Brain microvascular endothelial cell (primary cell): ENCODE results near the gene HECTD4.

Experiments used
- DNase-seq: peaks from one replicate; pipeline ENCODE4 v3.0.0-alpha.2; 2020
- H3K27ac ChIP-seq: fragments of 250-450 bp; sonication (Bioruptor Pico); 2 replicates; pipeline ENCODE4 v1.5.1; 2020; ENCODE audit warnings: mild to moderate bottlenecking, moderate library complexity
- H3K27me3 ChIP-seq: fragments of 250-450 bp; sonication (Bioruptor Pico); replicated peaks from 2 replicates; pipeline ENCODE4 v1.5.1; 2020; ENCODE audit warnings: mild to moderate bottlenecking
- H3K36me3 ChIP-seq: fragments of 250-450 bp; sonication (Bioruptor Pico); replicated peaks from 2 replicates; pipeline ENCODE4 v1.5.1; 2020; ENCODE audit warnings: mild to moderate bottlenecking
- H3K4me3 ChIP-seq: 2 replicates; pipeline ENCODE4 v1.5.1; 2011; ENCODE audit warnings: low read depth, mild to moderate bottlenecking, control low read depth, low read length, moderate library complexity
- in situ Hi-C: cut with HindIII; loops from 2 replicates; pipeline ENCODE4 v1.10.0; 2017; ENCODE audit warnings: low sequenced_read_pairs, low pct_ligation_motif_present
- TF ChIP-seq, protein P1 (sequence below): IDR thresholded peaks from 2 replicates; pipeline ENCODE4 v1.5.1; 2011; ENCODE audit warnings: low read depth, mild to moderate bottlenecking, moderate library complexity, low read length, control low read depth, inconsistent platforms; ENCODE audit errors: missing control alignments

HECTD4 gene

DNA sequence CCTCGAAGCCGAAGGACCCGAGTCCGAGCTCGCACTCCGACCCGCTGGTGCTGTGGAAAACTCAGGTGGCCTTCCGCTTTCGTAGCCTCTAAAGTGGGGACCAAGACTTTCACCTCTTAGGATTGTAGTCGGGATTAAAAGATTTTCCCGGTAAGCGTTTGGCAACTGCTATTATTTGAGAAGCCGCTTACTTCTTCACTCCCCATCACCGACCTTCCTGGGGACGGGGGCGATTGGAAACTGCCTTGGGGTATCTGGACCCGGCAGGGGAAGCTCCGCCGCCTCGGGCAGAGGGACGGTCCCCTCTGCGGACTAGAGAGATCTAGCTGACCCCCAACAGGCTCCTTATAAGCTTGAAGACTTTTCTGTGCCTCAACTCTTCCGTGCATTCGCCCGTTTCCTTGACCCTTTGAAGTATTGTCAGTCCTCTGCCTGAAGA lies 256.2 kb downstream of the HECTD4 start:
- no peaks in the 10 kb centered on the region for H3K27me3 ChIP-seq
- H3K27ac ChIP-seq, result peak overlapping the region; percentile 65
- in situ Hi-C loops, result no loop called here
- TF ChIP-seq, protein P1, sequence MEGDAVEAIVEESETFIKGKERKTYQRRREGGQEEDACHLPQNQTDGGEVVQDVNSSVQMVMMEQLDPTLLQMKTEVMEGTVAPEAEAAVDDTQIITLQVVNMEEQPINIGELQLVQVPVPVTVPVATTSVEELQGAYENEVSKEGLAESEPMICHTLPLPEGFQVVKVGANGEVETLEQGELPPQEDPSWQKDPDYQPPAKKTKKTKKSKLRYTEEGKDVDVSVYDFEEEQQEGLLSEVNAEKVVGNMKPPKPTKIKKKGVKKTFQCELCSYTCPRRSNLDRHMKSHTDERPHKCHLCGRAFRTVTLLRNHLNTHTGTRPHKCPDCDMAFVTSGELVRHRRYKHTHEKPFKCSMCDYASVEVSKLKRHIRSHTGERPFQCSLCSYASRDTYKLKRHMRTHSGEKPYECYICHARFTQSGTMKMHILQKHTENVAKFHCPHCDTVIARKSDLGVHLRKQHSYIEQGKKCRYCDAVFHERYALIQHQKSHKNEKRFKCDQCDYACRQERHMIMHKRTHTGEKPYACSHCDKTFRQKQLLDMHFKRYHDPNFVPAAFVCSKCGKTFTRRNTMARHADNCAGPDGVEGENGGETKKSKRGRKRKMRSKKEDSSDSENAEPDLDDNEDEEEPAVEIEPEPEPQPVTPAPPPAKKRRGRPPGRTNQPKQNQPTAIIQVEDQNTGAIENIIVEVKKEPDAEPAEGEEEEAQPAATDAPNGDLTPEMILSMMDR, result no peak
- peak overlapping the region; percentile 94 for H3K4me3 ChIP-seq
- DNase-seq, result no peak
- no peaks in the 10 kb centered on the region for H3K36me3 ChIP-seq

DNA sequence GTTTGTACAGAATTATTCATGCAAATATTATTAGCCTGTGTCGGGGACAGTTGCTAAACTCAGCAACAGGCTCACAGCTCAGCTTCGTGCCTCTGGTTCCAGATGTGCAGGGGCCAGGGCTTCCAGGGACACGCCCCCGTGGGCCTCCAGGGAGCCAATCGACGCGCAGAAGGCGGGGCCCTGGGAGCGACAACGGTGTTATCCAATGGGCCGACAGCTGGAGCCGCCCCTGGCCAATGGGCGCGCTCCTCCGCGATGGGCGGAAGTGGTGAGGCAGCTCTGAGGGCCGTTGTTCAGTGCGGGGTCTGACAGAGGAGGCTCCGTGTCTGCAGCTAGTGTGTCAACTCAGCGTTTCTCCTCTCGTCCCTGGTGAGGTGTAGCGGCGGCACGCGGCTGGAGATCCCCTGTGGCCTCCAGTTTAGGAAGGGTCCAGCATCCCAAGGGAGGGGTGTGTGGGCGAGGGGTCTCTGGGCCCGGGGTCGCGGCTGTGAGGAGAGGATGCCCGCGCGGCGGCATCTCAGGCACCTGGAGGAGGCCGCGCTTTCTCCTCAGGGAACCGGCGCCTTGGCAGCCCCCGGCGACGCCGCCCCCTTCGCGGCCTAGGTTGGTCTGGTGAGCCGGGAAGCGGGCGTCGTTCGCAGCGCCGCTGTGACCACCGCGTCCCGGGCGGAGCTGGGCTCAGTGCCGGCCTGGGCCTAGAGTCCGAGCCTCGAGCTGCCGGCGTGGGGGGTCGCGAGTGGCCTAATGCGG lies 256.8 kb downstream of the HECTD4 start, which contains the start of gene TRAFD1:
TRAFD1 (plus strand) TSS at position 311 of the 750 bp plus-strand sequence. CDS start 4,963 bp downstream, outside the sequence.
- DNase-seq, result peak; percentile 97
- H3K27ac ChIP-seq, result peak within 1 kb of the TSS; percentile 65
- H3K36me3 ChIP-seq, result no peaks in the 10 kb centered on the region
- in situ Hi-C loops, result no loop called here
- peak within 1 kb of the TSS; percentile 94 for H3K4me3 ChIP-seq
- TF ChIP-seq, protein P1, result no peak
- no peaks in the 10 kb centered on the region for H3K27me3 ChIP-seq

DNA sequence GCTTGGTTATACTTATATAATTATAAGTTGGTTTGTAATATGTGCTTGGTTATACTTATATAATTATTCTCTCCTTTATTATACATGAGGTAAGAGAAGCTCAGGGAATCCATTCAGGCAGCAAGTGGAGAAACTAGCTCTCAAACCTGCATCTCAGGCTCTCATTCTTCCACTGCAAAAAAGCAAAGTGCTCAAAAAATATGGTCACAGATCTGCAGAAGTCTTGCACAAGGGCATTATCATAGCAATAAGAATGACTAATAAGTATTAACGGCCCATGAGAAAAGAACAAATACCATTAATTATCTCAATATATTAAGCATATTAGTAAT lies 257.3 kb downstream of the HECTD4 start:
- no peaks in the 10 kb centered on the region for H3K27me3 ChIP-seq
- peak overlapping the region; percentile 12 for H3K4me3 ChIP-seq
- H3K27ac ChIP-seq, result no peak overlapping the region
- in situ Hi-C loops, result no loop called here
- no peak for DNase-seq
- no peaks in the 10 kb centered on the region for H3K36me3 ChIP-seq
- TF ChIP-seq, protein P1, result no peak

DNA sequence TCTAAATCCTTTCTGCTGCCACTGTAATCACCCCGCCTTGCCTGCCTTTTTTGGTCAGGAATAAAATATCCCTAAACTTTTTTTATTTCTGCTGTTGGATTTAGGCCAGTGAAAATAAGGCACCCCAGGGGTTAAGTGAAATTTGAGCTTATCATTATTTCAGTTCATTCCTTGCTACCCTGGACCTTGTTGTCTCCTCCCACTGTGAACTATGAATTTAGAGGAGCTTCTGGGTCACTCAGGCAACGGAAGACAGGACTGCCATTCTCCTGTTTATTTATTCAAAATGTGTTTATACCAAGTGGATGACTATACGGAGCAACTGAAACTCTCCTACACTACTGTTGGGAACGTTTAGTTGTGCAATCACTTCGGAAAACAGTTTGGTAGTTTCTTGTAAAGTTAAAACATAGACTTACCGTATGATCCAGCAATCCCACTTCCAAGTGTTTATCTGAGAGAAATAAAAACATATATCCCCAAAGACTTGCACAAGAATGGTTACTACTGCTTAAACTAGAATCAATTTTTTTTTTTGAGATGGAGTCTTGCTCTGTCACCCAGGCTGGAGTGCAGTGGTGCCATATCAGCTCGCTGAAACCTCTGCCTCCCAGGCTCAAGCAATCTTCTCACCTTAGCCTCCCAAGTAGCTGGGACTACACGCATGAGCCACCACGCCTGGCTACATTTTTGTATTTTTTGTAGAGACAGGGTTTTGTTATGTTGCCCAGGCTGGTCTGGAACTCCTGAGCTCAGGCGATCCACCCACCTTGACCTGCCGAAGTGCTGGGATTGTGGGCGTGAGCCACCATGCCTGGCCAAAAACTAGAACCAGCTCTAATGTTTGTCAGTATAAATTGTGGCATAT lies 259.2 kb downstream of the HECTD4 start:
- Histone ChIP-seq H3K36me3 (no peaks in the 10 kb centered on the region), H3K4me3 (no peak overlapping the region), H3K27ac (peak overlapping the region; percentile 8), H3K27me3 (no peaks in the 10 kb centered on the region)
- TF ChIP-seq, protein P1, result no peak
- peak; percentile 40 for DNase-seq
- in situ Hi-C loops, result no loop called here

DNA sequence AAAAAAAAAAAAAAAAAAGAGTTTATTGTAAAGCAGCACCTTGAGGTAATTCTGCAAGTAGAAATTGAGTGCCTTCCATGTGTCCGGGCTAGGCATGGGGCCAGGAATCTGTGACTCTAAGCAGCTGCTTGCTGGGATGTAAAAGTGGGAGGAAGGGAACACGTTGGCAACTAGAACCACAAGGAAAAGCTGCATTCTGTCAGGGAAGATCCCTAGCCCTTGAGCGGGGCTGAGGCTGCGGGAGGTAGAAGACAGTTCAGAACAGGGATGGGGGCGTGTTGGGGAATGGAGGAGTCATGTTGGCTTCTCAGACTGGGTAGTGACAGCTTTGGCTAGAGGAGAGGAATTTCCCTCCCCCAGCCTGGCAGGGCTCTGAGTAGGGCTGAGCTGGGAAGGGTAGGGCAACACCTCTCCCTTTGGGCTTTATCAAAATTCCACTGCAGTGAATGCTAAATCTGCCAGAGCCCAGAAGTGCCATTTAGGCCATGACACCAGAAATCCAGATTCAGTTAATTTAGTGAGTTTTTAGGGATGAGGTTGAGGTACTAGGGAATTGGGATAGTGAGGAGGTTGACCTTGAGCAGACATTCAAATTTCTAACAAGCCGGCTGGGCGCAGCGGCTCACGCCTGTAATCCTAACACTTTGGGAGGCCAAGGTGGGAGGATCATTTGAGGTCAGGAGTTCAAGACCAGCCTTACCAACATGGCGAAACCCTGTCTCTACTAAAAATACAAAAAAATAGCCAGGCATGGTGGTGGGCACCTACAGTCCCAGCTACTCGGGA lies 260.3 kb downstream of the HECTD4 start:
- in situ Hi-C loops, result no loop called here
- DNase-seq, result peak; percentile 43
- no peaks in the 10 kb centered on the region for H3K27me3 ChIP-seq
- H3K27ac ChIP-seq, result peak overlapping the region; percentile 3
- TF ChIP-seq, protein P1, result no peak
- H3K36me3 ChIP-seq, result no peaks in the 10 kb centered on the region
- no peak overlapping the region for H3K4me3 ChIP-seq
